ENCODE measurements around the gene TBCEL. TPM values are rescaled to one million over a fixed set of nuclear protein-coding genes. Genes with fewer than 3 reads are reported as not detected.
A peak's percentile ranks its signal among the peaks of the same experiment; 100 is the strongest.
"Not testable (repeated sequence)": the region's sequence is repeated elsewhere in the genome, so short reads cannot be mapped to it uniquely, and the experiment has no call there.

The TBCEL gene
- polyA plus RNA-seq, 4 donors = 21.6 to 27.6 (median 26.9) TPM

DNA sequence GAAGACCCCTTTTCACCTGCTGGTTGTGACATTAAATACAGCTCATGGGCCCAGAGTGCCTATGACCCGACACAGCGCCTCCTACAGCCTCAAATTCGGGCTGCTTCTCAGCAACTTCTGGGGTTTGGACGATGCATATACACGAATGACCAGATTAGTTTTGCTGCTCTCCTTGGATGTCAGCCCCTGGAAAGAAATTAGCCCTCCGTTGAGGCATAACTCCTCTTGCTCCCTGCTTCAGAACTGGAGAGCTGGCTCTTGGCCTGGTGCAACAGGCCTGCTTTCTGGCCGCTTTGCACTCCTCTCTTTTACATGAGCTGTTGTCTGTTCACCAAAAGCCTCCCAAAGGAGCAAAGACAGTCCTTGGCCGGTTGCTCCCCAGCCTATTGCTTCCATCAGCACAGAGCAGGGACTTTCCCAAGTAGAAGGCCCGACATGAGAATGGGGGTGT lies 80.4 kb downstream of the TBCEL start:
- DNase-seq (ENCODE audit: low read depth in 4 of 4, low spot score in 3 of 4) = no peak

GRCh38 chr11:121105063-121105480 lies 81.2 kb downstream of the TBCEL start:
- DNase-seq (ENCODE audit: low read depth in 4 of 4, low spot score in 3 of 4) = peak in 2 of 4 donors; percentile 25 to 38

DNA sequence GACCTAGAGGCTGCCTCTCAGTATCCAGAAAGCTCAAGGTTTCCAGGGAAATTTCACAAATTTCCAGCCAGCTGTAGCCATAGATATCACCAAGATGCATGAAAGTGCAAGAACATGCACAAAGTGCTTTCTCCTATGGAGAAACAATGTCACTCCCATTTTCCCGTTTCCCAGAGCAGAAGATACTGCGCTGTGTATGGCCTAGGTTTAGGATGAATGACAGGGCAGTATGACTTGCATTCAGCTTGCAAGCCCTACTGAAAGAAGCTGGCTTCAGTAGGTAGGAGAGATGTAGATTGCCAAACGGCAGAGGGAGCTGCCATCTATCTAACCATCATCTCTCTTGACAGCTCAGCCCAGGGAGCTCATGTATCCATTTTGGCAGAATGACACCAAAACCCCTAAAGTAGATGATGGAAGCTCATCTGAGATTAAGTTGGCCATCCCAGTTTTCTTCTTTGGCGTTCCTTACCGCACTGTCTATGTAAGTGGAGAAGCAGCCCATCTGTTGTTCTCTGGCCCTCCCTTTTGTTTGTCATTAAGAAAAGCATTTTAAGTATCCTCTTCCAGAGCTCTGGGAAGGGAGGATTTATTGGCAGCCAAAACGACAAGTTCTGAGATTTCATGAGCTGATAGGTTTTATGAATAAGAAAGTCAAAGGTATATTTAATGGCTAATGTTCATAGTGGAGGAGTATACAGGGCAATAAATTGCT lies 81.7 kb downstream of the TBCEL start:
- peak in 2 of 4 donors; percentile 11 to 36 for DNase-seq (ENCODE audit: low read depth in 4 of 4, low spot score in 3 of 4)

- no peak for DNase-seq (ENCODE audit: low read depth in 4 of 4, low spot score in 3 of 4)
These were observed 82.9 kb downstream of the TBCEL start for GRCh38 chr11:121106812-121107211.

DNA sequence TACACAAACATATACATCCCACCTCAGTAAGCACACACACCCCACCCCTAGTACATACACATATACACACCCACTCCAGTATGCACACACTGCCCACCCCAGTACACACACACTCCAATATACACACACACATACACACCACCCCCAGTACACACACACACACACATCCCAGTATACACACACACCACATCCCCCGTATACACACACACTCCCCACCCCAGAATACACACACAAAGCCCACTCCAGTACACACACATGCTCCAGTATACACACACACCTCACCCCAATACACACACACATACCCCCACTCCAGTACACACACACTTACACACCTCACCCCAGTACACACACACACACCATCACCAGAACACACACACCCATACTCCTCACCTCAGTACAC lies 84.5 kb downstream of the TBCEL start:
- no peak for DNase-seq (ENCODE audit: low read depth in 4 of 4, low spot score in 3 of 4)

DNA sequence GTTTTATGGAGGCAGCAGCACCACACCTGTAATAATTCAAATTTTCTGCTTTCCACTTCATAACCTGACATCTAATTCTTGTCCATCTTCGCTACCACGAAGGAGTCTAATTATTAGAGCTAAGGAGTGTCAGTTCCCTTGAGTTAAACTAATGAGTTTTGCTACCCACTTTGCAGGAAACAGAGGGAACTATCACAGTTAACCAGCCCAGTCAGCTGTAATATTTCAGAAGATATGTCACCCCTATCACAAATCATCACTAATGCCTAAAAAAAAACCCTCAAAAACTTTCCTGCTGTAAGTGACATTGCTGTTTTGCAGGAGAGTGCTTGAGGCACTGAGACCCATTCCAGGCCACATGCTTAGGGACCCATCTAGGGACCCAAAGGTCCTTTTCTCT lies 85.6 kb downstream of the TBCEL start:
- no peak for DNase-seq (ENCODE audit: low read depth in 4 of 4, low spot score in 3 of 4)

- no peak for DNase-seq (ENCODE audit: low read depth in 4 of 4, low spot score in 3 of 4)
These were observed 86.1 kb downstream of the TBCEL start for GRCh38 chr11:121109916-121110586.

GRCh38 chr11:121110871-121111724 lies 87.2 kb downstream of the TBCEL start:
- DNase-seq (ENCODE audit: low read depth in 4 of 4, low spot score in 3 of 4) = no peak

GRCh38 chr11:121112498-121113455 lies 88.9 kb downstream of the TBCEL start:
- peak in 2 of 4 donors; percentile 18 to 39 for DNase-seq (ENCODE audit: low read depth in 4 of 4, low spot score in 3 of 4)

GRCh38 chr11:121113611-121114010 lies 89.7 kb downstream of the TBCEL start:
- DNase-seq (ENCODE audit: low read depth in 4 of 4, low spot score in 3 of 4) = no peak

DNA sequence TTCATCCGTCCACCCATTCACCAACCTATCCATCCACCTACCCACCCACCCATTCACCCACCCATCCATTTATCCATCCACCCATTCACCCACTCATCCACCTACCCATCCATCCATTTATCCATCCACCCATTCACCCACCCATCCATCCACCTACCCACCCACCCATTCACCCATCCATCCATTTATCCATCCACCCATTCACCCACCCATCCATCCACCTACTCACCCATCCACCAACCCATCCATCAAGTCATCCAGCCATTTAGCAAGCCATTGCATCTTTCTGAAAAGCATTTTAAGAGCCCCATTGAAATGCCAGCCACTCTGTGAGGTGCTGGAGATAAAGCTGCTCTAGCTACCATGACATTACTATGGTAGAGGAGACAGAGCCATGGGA lies 91.1 kb downstream of the TBCEL start:
- DNase-seq (ENCODE audit: low read depth in 4 of 4, low spot score in 3 of 4) = not testable (repeated sequence)

DNA sequence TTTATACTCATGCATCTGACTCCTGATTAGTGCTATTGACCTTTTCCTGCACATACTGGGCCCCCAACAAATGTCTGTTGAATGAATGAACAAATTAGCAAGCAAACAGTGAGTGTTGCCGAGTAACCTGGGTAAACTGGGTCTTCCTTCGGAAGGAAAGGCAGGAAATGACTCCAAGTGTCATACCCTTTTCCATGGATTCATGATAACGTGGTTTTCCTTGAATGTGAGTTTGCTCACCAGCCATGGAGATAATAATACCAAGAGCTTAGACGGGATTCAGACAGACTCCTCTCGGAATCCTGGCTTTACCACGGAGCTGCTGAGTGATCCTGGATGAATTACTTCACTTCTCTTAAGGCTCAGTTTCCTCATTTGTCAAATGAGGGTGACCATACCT lies 93.9 kb downstream of the TBCEL start:
- no peak for DNase-seq (ENCODE audit: low read depth in 4 of 4, low spot score in 3 of 4)

DNA sequence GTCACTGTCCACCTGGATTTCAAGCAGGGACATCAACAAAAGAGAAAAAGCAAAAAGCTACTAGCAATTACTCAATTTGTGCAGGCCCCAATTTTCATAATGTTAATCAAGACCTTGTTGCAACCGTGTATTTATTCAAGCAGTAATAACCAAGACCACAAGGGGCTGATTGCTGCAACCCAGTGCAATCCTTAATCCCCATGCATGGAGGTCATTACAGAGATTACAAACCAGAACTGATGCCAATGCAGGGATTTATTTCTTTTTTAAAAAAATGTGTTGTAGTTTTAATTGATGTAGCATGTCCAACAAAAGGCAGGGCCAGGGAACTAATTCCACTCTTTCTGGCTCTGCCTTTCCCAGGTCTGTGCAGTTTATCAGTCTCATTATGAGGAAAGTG lies 95.5 kb downstream of the TBCEL start:
- DNase-seq (ENCODE audit: low read depth in 4 of 4, low spot score in 3 of 4) = no peak

GRCh38 chr11:121122328-121122727 lies 98.4 kb downstream of the TBCEL start:
- no peak for DNase-seq (ENCODE audit: low read depth in 4 of 4, low spot score in 3 of 4)

DNA sequence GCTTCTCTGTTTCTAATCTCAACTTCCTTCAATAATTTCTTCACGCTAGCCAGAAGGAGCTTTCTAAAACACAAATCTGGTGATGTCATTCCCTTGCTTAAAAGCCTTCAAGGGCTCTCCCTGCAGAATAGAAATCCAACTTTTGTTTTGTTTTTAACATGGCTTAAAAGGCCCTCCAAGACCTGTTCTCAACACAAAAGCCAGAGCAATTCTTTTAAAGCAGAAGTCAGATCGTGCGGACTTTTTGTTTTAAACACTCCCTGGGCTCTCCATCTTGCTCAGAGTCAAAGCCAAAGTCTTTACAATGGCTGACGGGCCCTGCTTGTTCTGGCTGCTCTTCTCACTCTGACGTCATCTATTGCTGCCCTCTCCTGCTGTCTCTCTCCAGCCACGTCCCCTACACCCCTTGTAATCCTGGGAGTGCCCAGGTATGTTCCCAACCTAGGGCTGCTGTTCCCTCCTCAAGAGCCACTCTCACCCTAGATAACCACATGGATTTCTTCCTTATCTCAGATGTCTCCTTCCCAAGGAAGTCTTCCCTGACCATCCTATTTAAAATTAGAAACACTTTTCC lies 99.7 kb downstream of the TBCEL start:
- DNase-seq (ENCODE audit: low read depth in 4 of 4, low spot score in 3 of 4) = no peak

- no peak for DNase-seq (ENCODE audit: low read depth in 4 of 4, low spot score in 3 of 4)
These were observed 103.9 kb downstream of the TBCEL start for GRCh38 chr11:121127809-121128208.

- DNase-seq (ENCODE audit: low read depth in 4 of 4, low spot score in 3 of 4) = no peak
These were observed 105.7 kb downstream of the TBCEL start for GRCh38 chr11:121129362-121130340.

DNA sequence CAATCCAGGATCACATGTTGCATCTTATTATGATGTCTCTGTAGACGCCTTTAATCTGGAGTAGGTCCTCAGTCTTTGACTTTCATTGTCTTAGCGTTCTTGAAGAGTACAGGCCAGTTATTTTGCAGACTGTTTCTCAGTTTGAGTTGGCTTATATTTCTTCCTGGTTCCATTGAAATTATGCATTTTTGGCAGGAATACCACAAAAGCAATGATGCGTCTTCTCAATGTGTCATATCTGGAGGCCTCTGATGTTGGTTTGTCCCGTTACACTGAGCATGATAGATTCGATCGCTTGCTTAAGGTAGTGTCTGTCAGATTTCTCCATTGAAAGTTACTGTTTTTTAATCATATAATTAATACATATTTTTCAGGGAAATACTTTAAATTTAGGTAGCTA lies 107.8 kb downstream of the TBCEL start:
- no peak for DNase-seq (ENCODE audit: low read depth in 4 of 4, low spot score in 3 of 4)

Data from right renal pelvis (tissue), 4 donors.